GM12892 (cell line): ENCODE measurements around the gene IL6ST.

Experiments
- POLR2A ChIP-seq: IDR thresholded peaks from 2 replicates; pipeline ENCODE4 v1.6.1; 2011; ENCODE audit warnings: low read depth, low read length, control low read depth
- POLR2AphosphoS5 ChIP-seq: IDR thresholded peaks from 2 replicates; pipeline ENCODE4 v1.6.1; 2011; ENCODE audit warnings: low read depth, low read length, control low read depth
- TAF1 ChIP-seq: IDR thresholded peaks from 2 replicates; pipeline ENCODE4 v1.6.1; 2011; ENCODE audit warnings: low read depth, mild to moderate bottlenecking, control low read depth, low read length, borderline replicate concordance

DNA sequence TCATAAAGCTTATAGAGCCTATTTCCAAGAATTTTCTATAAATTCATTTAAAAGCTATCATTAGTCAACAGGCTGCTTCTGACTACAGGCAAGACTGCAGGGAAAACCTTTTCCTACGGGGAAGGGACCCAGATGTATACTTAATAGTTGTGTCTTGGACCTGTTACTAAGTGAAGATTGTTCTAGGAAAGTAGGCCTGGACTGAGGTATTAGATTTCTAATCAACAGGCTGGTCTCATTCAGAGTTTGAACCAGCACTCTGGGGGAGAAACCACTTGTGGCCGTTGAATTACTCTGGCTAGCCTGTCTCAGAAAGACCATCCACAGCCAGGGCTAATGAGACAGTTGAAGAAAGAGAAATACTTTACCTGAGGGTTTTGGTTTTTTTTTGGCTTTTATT is 60.0 kb downstream of the IL6ST start:
- TF ChIP-seq TAF1 (no peak), POLR2A (no peak), POLR2AphosphoS5 (no peak)
